HG02970 (cell line): Measurements from ENCODE around the gene TBCCD1.
"Not testable (repeated sequence)": the region's sequence is repeated elsewhere in the genome, so short reads cannot be mapped to it uniquely, and the experiment has no call there.

ENCODE experiments used
- ATAC-seq: cut with Tn5 transposase; IDR thresholded peaks from one replicate; pipeline ENCODE4 v1.9.1; 2021; ENCODE audit warnings: mild to moderate bottlenecking, moderate library complexity, moderate number of reproducible peaks; ENCODE audit not compliant: unreplicated experiment, low FRiP score

Gene TBCCD1

GRCh38 chr3:186564586-186564985 lies 2.6 kb downstream of the TBCCD1 start:
- ATAC-seq, result no peak

GRCh38 chr3:186552408-186553031 lies 14.6 kb downstream of the TBCCD1 start:
- ATAC-seq, result no peak

GRCh38 chr3:186551387-186551786 lies 15.8 kb downstream of the TBCCD1 start:
- no peak for ATAC-seq

GRCh38 chr3:186549497-186549896 lies 17.6 kb downstream of the TBCCD1 start:
- no peak for ATAC-seq

- ATAC-seq, result no peak
Observed at GRCh38 chr3:186544281-186544680, 22.9 kb downstream of the TBCCD1 start, which contains the start of gene CRYGS. Gene CRYGS (minus strand): TSS chr3:186544380. CDS start chr3:186544326, 54 bp downstream.

- ATAC-seq, result no peak
Observed at GRCh38 chr3:186540835-186541226, 26.3 kb downstream of the TBCCD1 start.

- no peak for ATAC-seq
Observed at GRCh38 chr3:186540221-186540834, 26.8 kb downstream of the TBCCD1 start.

- no peak for ATAC-seq
Observed at GRCh38 chr3:186538779-186539178, 28.4 kb downstream of the TBCCD1 start.

GRCh38 chr3:186536883-186537844 lies 30.0 kb downstream of the TBCCD1 start:
- ATAC-seq, result no peak

- peak; percentile 74 for ATAC-seq
Observed at GRCh38 chr3:186534113-186534669, 32.9 kb downstream of the TBCCD1 start.

- peak; percentile 44 for ATAC-seq
Observed at GRCh38 chr3:186532598-186533072, 34.5 kb downstream of the TBCCD1 start.

GRCh38 chr3:186531694-186532093 lies 35.4 kb downstream of the TBCCD1 start:
- ATAC-seq, result not testable (repeated sequence)

GRCh38 chr3:186530415-186530814 lies 36.7 kb downstream of the TBCCD1 start:
- ATAC-seq, result no peak

- no peak for ATAC-seq
Observed at GRCh38 chr3:186529201-186529999, 37.7 kb downstream of the TBCCD1 start.

GRCh38 chr3:186526256-186526606 lies 40.9 kb downstream of the TBCCD1 start:
- ATAC-seq, result no peak

- no peak for ATAC-seq
Observed at GRCh38 chr3:186525369-186526255, 41.5 kb downstream of the TBCCD1 start.

GRCh38 chr3:186524616-186525015 lies 42.5 kb downstream of the TBCCD1 start:
- no peak for ATAC-seq

- no peak for ATAC-seq
Observed at GRCh38 chr3:186523434-186523833, 43.7 kb downstream of the TBCCD1 start.

- no peak for ATAC-seq
Observed at GRCh38 chr3:186523022-186523421, 44.1 kb downstream of the TBCCD1 start.
